Ishikawa (cell line): ENCODE measurements around the gene KMO.

Experiments
- CEBPB ChIP-seq: IDR thresholded peaks from 2 replicates; pipeline ENCODE4 v1.6.1; 2012
- CREB1 ChIP-seq: IDR thresholded peaks from 2 replicates; pipeline ENCODE4 v1.6.1; 2012; ENCODE audit warnings: low read depth
- EGR1 ChIP-seq: IDR thresholded peaks from 2 replicates; pipeline ENCODE4 v1.6.1; 2012
- EP300 ChIP-seq: IDR thresholded peaks from 2 replicates; pipeline ENCODE4 v1.6.1; 2012; ENCODE audit warnings: borderline replicate concordance
- FOXM1 ChIP-seq: IDR thresholded peaks from 2 replicates; pipeline ENCODE4 v1.6.1; 2012; ENCODE audit warnings: low read depth, borderline replicate concordance
- MAX ChIP-seq: IDR thresholded peaks from 2 replicates; pipeline ENCODE4 v1.6.1; 2012
- NFIC ChIP-seq: IDR thresholded peaks from 2 replicates; pipeline ENCODE4 v1.6.1; 2012
- RAD21 ChIP-seq: IDR thresholded peaks from 2 replicates; pipeline ENCODE4 v1.6.1; 2012; ENCODE audit warnings: low read depth
- REST ChIP-seq: IDR thresholded peaks from 2 replicates; pipeline ENCODE4 v1.6.1; 2012; ENCODE audit warnings: low read depth, mild to moderate bottlenecking
- TAF1 ChIP-seq: IDR thresholded peaks from 2 replicates; pipeline ENCODE4 v1.6.1; 2012; ENCODE audit warnings: low read depth, mild to moderate bottlenecking
- TCF12 ChIP-seq: IDR thresholded peaks from 2 replicates; pipeline ENCODE4 v1.6.1; 2012; ENCODE audit warnings: low read depth
- TEAD4 ChIP-seq: IDR thresholded peaks from 2 replicates; pipeline ENCODE4 v1.6.1; 2012
- USF1 ChIP-seq: IDR thresholded peaks from 2 replicates; pipeline ENCODE4 v1.6.1; 2012
- YY1 ChIP-seq: IDR thresholded peaks from 2 replicates; pipeline ENCODE4 v1.6.1; 2012; ENCODE audit warnings: low read depth
- ZBTB7A ChIP-seq: IDR thresholded peaks from 2 replicates; pipeline ENCODE4 v1.6.1; 2012; ENCODE audit warnings: low read depth

Gene KMO

GRCh38 chr1:241624935-241625334, 92.8 kb downstream of the KMO start:
- TF ChIP-seq TCF12 (no peak), EGR1 (no peak), NFIC (no peak), ZBTB7A (no peak), TAF1 (no peak), YY1 (no peak), EP300 (no peak), CREB1 (no peak), REST (no peak)

- TF ChIP-seq TAF1 (no peak), ZBTB7A (no peak), RAD21 (peak; percentile 35), REST (no peak), TEAD4 (no peak)
Observed at GRCh38 chr1:241627453-241628259, 95.5 kb downstream of the KMO start.

GRCh38 chr1:241630005-241630404, 97.8 kb downstream of the KMO start:
- TF ChIP-seq TCF12, result no peak
- no peak for TF ChIP-seq YY1
- TF ChIP-seq CREB1, result no peak
- no peak for TF ChIP-seq CEBPB

GRCh38 chr1:241630476-241630875, 98.3 kb downstream of the KMO start:
- TF ChIP-seq USF1 (no peak), REST (no peak), ZBTB7A (no peak), TCF12 (no peak), CREB1 (no peak), MAX (no peak), EGR1 (no peak), FOXM1 (no peak), RAD21 (no peak), EP300 (no peak), TEAD4 (no peak)

GRCh38 chr1:241630899-241631298, 98.7 kb downstream of the KMO start:
- TF ChIP-seq CEBPB (no peak), YY1 (no peak), TCF12 (no peak), USF1 (no peak), TAF1 (no peak), EP300 (no peak), ZBTB7A (no peak), NFIC (no peak), REST (no peak), FOXM1 (no peak)
